Loucy (cell line): ENCODE data around the gene HIF1A.

Experiments
- H2AFZ ChIP-seq: fragments of 200-600 bp; sonication (generic); 2 replicates; pipeline ENCODE4 v1.6.0; 2016; ENCODE audit warnings: antibody characterized with exemption, mild to moderate bottlenecking, low read length, moderate library complexity
- H3F3A ChIP-seq: fragments of 200-600 bp; 2 replicates; pipeline ENCODE4 v1.6.0; 2016; ENCODE audit warnings: antibody characterized with exemption, low read depth, mild to moderate bottlenecking
- H3K27me3 ChIP-seq: fragments of 200-600 bp; sonication (generic); 2 replicates; pipeline ENCODE4 v1.6.1; 2014; ENCODE audit warnings: low read length, mild to moderate bottlenecking; ENCODE audit not compliant: insufficient read depth, poor library complexity, severe bottlenecking
- H3K36me3 ChIP-seq: fragments of 200-600 bp; sonication (generic); 2 replicates; pipeline ENCODE4 v1.6.1; 2016; ENCODE audit warnings: low read length; ENCODE audit not compliant: insufficient read depth
- H3K4me1 ChIP-seq: fragments of 200-600 bp; sonication (generic); 2 replicates; pipeline ENCODE4 v1.5.1; 2014; ENCODE audit warnings: low read length, mild to moderate bottlenecking; ENCODE audit not compliant: insufficient read depth, poor library complexity, severe bottlenecking
- H3K4me2 ChIP-seq: fragments of 200-600 bp; sonication (generic); 2 replicates; pipeline ENCODE4 v1.6.0; 2014; ENCODE audit warnings: antibody characterized with exemption, low read length, low read depth, mild to moderate bottlenecking; ENCODE audit not compliant: poor library complexity, severe bottlenecking
- H3K4me3 ChIP-seq: fragments of 200-600 bp; sonication (generic); 2 replicates; pipeline ENCODE4 v1.5.1; 2014; ENCODE audit warnings: low read length, mild to moderate bottlenecking, mixed read lengths; ENCODE audit not compliant: poor library complexity, severe bottlenecking
- H3K79me2 ChIP-seq: fragments of 200-600 bp; sonication (generic); 2 replicates; pipeline ENCODE4 v1.6.1; 2014; ENCODE audit warnings: low read length; ENCODE audit not compliant: insufficient read depth
- H3K9ac ChIP-seq: fragments of 200-600 bp; sonication (generic); 2 replicates; pipeline ENCODE4 v1.6.0; 2014; ENCODE audit warnings: mild to moderate bottlenecking, low read depth, low read length, moderate library complexity; ENCODE audit not compliant: poor library complexity, severe bottlenecking
- H3K9me2 ChIP-seq: fragments of 200-600 bp; sonication (generic); replicated peaks from 2 replicates; pipeline ENCODE4 v1.6.1; 2016; ENCODE audit warnings: low read depth, low read length, mixed read lengths
- H3K9me3 ChIP-seq: fragments of 200-600 bp; sonication (generic); 2 replicates; pipeline ENCODE4 v1.6.1; 2014; ENCODE audit warnings: mild to moderate bottlenecking, antibody characterized with exemption, low read length, low read depth; ENCODE audit not compliant: insufficient read depth
- H4K20me1 ChIP-seq: fragments of 200-600 bp; sonication (generic); 2 replicates; pipeline ENCODE4 v1.6.0; 2014; ENCODE audit warnings: antibody characterized with exemption, low read length, mild to moderate bottlenecking; ENCODE audit not compliant: insufficient read depth, poor library complexity, severe bottlenecking
- CTCF ChIP-seq: fragments of 200-600 bp; sonication (generic); conservative IDR thresholded peaks from 2 replicates; pipeline ENCODE4 v1.5.1; 2014; ENCODE audit warnings: mild to moderate bottlenecking, antibody characterized with exemption, low read length
- EZH2phosphoT487 ChIP-seq: fragments of 200-600 bp; IDR thresholded peaks from 2 replicates; pipeline ENCODE4 v1.6.1; 2018; ENCODE audit warnings: antibody characterized with exemption, mild to moderate bottlenecking, moderate library complexity, borderline replicate concordance

Gene HIF1A

GRCh38 chr14:61703342-61704129, 8.2 kb downstream of the HIF1A start:
- H3K9ac ChIP-seq: peak overlapping the region; percentile 26
- H3K36me3 ChIP-seq: no peaks in the 10 kb centered on the region
- H4K20me1 ChIP-seq: peaks cover 85% of the 10 kb centered on the region
- H2AFZ ChIP-seq: no peak overlapping the region
- H3K27me3 ChIP-seq: no peaks in the 10 kb centered on the region
- TF ChIP-seq EZH2phosphoT487: no peak
- no peak for TF ChIP-seq CTCF
- H3K4me1 ChIP-seq: peaks cover 72% of the 10 kb centered on the region
- no peaks in the 10 kb centered on the region for H3F3A ChIP-seq
- peak overlapping the region; percentile 82 for H3K4me2 ChIP-seq
- H3K9me2 ChIP-seq: no peaks in the 10 kb centered on the region
- H3K9me3 ChIP-seq: no peaks in the 10 kb centered on the region
- peak overlapping the region; percentile 96 for H3K4me3 ChIP-seq
- H3K79me2 ChIP-seq: peaks cover 93% of the 10 kb centered on the region

- H3K79me2 ChIP-seq: peaks cover 93% of the 10 kb centered on the region
- H3K27me3 ChIP-seq: no peaks in the 10 kb centered on the region
- H3K4me1 ChIP-seq: peaks cover 65% of the 10 kb centered on the region
- H3K9me3 ChIP-seq: no peaks in the 10 kb centered on the region
- H4K20me1 ChIP-seq: peaks cover 85% of the 10 kb centered on the region
- no peak for TF ChIP-seq CTCF
- no peak for TF ChIP-seq EZH2phosphoT487
- H3K9me2 ChIP-seq: no peaks in the 10 kb centered on the region
- no peak overlapping the region for H2AFZ ChIP-seq
- H3K4me3 ChIP-seq: peak overlapping the region; percentile 96
- H3K4me2 ChIP-seq: peak overlapping the region; percentile 82
- peak overlapping the region; percentile 6 for H3K9ac ChIP-seq
- H3K36me3 ChIP-seq: no peaks in the 10 kb centered on the region
- no peaks in the 10 kb centered on the region for H3F3A ChIP-seq
Measured at GRCh38 chr14:61704554-61704953, 9.2 kb downstream of the HIF1A start.

- Histone ChIP-seq H3K36me3 (no peaks in the 10 kb centered on the region), H3K9me3 (no peaks in the 10 kb centered on the region), H3K27me3 (no peaks in the 10 kb centered on the region), H3K4me2 (peak overlapping the region; percentile 82), H3K9ac (peak overlapping the region; percentile 6), H3K4me1 (peaks cover 63% of the 10 kb centered on the region), H3K9me2 (no peaks in the 10 kb centered on the region), H3K4me3 (peak overlapping the region; percentile 96), H2AFZ (no peak overlapping the region), H3F3A (no peaks in the 10 kb centered on the region), H4K20me1 (peaks cover 85% of the 10 kb centered on the region), H3K79me2 (peaks cover 93% of the 10 kb centered on the region)
- no peak for TF ChIP-seq EZH2phosphoT487
- no peak for TF ChIP-seq CTCF
Measured at GRCh38 chr14:61705017-61705416, 9.7 kb downstream of the HIF1A start.
